GM12878 (cell line): ENCODE data around the gene BICRA. TPM values are rescaled to one million over a fixed set of nuclear protein-coding genes. Genes with fewer than 3 reads are reported as not detected.

Experiments
- BACH1 ChIP-seq: fragments of 450-650 bp; IDR thresholded peaks from 2 replicates; pipeline ENCODE4 v1.6.1; 2017; ENCODE audit warnings: mild to moderate bottlenecking, borderline replicate concordance
- CREB1 ChIP-seq: IDR thresholded peaks from 2 replicates; pipeline ENCODE4 v1.6.1; 2012; ENCODE audit warnings: low read depth, mild to moderate bottlenecking, inconsistent platforms
- CTCF ChIP-seq, 3 experiments: IDR thresholded peaks in 2 of 3; conservative IDR thresholded peaks in 1 of 3; 2 replicates each; pipeline ENCODE4 v1.5.1; 2011; ENCODE audit warnings: low read depth in 3 of 3, low read length in 3 of 3, mild to moderate bottlenecking in 3 of 3, control low read depth in 2 of 3, moderate library complexity in 2 of 3, inconsistent platforms in 1 of 3, mixed read lengths in 1 of 3; ENCODE audit not compliant: control insufficient read depth in 2 of 3, insufficient read depth in 1 of 3; ENCODE audit errors: extremely low read depth in 1 of 3
- DPF2 ChIP-seq: fragments of 450-650 bp; IDR thresholded peaks from 2 replicates; pipeline ENCODE4 v1.6.1; 2017; ENCODE audit warnings: mild to moderate bottlenecking
- EGR1 ChIP-seq, 2 experiments: IDR thresholded peaks; 1 replicate in 1 of 2; 2 replicates in 1 of 2; pipeline ENCODE4 v1.6.1; 2011 to 2012; ENCODE audit warnings: low read depth in 2 of 2, low read length in 2 of 2, borderline replicate concordance in 1 of 2, mild to moderate bottlenecking in 1 of 2, moderate library complexity in 1 of 2
- IKZF2 ChIP-seq, 2 experiments: fragments of 450-650 bp; IDR thresholded peaks; 2 replicates each; pipeline ENCODE4 v1.6.1; 2017; ENCODE audit warnings: mild to moderate bottlenecking in 2 of 2, moderate library complexity in 2 of 2
- JUND ChIP-seq: IDR thresholded peaks from 2 replicates; pipeline ENCODE4 v1.6.1; 2012; ENCODE audit warnings: low read depth, mild to moderate bottlenecking, low read length, improper control_type of control experiment, moderate library complexity
- MYB ChIP-seq: fragments of 150-350 bp; IDR thresholded peaks from 2 replicates; pipeline ENCODE4 v1.6.1; 2014; ENCODE audit warnings: mild to moderate bottlenecking, low read depth, low read length, borderline replicate concordance
- NBN ChIP-seq: fragments of 450-650 bp; IDR thresholded peaks from 2 replicates; pipeline ENCODE4 v1.6.1; 2016
- NR2C2 ChIP-seq: IDR thresholded peaks from 2 replicates; pipeline ENCODE4 v1.6.1; 2011; ENCODE audit warnings: borderline replicate concordance, low read depth; ENCODE audit not compliant: control insufficient read depth, insufficient read length
- NR2F1 ChIP-seq: fragments of 450-650 bp; conservative IDR thresholded peaks from 2 replicates; pipeline ENCODE4 v1.6.1; 2017; ENCODE audit warnings: mild to moderate bottlenecking
- POLR2A ChIP-seq: IDR thresholded peaks from 2 replicates; pipeline ENCODE4 v1.6.1; 2011; ENCODE audit warnings: low read depth, mild to moderate bottlenecking, low read length
- POLR2AphosphoS2 ChIP-seq: IDR thresholded peaks from 2 replicates; pipeline ENCODE4 v1.6.1; 2011; ENCODE audit warnings: low read depth, mild to moderate bottlenecking, low read length, improper control_type of control experiment, moderate library complexity
- RELA ChIP-seq: fragments of 450-650 bp; IDR thresholded peaks from 2 replicates; pipeline ENCODE4 v1.8.0; 2014; ENCODE audit warnings: borderline replicate concordance; ENCODE audit not compliant: partially characterized antibody
- SP1 ChIP-seq: IDR thresholded peaks from one replicate; pipeline ENCODE4 v1.6.1; 2011; ENCODE audit warnings: low read depth, low read length
- SUPT20H ChIP-seq: IDR thresholded peaks from 2 replicates; pipeline ENCODE4 v1.6.1; 2011; ENCODE audit warnings: low read depth, mild to moderate bottlenecking, low read length, moderate library complexity, borderline replicate concordance; ENCODE audit not compliant: control insufficient read depth
- TAF1 ChIP-seq: IDR thresholded peaks from 2 replicates; pipeline ENCODE4 v1.6.1; 2011; ENCODE audit warnings: mild to moderate bottlenecking, low read depth, low read length, borderline replicate concordance
- TCF7 ChIP-seq: IDR thresholded peaks from 2 replicates; pipeline ENCODE4 v1.6.1; 2014; ENCODE audit warnings: antibody characterized with exemption, borderline replicate concordance
- USF2 ChIP-seq: IDR thresholded peaks from 2 replicates; pipeline ENCODE4 v1.6.1; 2011; ENCODE audit warnings: low read depth, low read length, improper control_type of control experiment, borderline replicate concordance
- WRNIP1 ChIP-seq: IDR thresholded peaks from 2 replicates; pipeline ENCODE4 v1.6.1; 2011; ENCODE audit warnings: low read depth, low read length, improper control_type of control experiment, borderline replicate concordance
- ZNF622 ChIP-seq: fragments of 450-650 bp; IDR thresholded peaks from 2 replicates; pipeline ENCODE4 v1.6.1; 2017; ENCODE audit warnings: mild to moderate bottlenecking, inconsistent platforms
- polyA plus RNA-seq, 11 experiments: library from polyadenylated mRNA; depleted of rRNA in 4 of 11; unstranded in 6 of 11; stranded (reverse) in 5 of 11; fragments of >200 nt; fragmentation: Nextera tagmentation in 4 of 11; fragmentation: Illumina TruSeq in 1 of 11; extraction: Ambion mirVana in 4 of 11; extraction: Trizol in 1 of 11; gene quantifications; 1 replicate in 1 of 11; 2 replicates in 10 of 11; pipeline versions ENCODE4 v1.2.1 to v1.2.3, GENCODE V29; 2011 to 2016; ENCODE audit warnings: inconsistent platforms in 2 of 11, missing spikeins in 2 of 11, low read depth in 1 of 11
- total RNA-seq, 4 experiments: library from RNA; depleted of rRNA in 3 of 4; stranded (reverse); fragments of >200 nt in 3 of 4; fragmentation: Illumina TruSeq in 1 of 4; extraction: Trizol in 1 of 4; gene quantifications; 2 replicates each; pipeline versions ENCODE4 v1.2.1 to v1.2.3, GENCODE V29; 2013 to 2021
- TF ChIP-seq, protein P1 (sequence below): IDR thresholded peaks from 2 replicates; pipeline ENCODE4 v1.6.1; 2012; ENCODE audit warnings: low read length, inconsistent platforms
- TF ChIP-seq, protein P2 (sequence below): IDR thresholded peaks from 2 replicates; pipeline ENCODE4 v1.6.1; 2012; ENCODE audit warnings: low read depth, low read length, improper control_type of control experiment

Gene BICRA
- total and polyA plus RNA-seq, 10 of the 15 experiments (the other 5 are each of a cell fraction or from before 2014, with no cell fraction given): 0.11 to 15.3 (median 1.3) TPM

DNA sequence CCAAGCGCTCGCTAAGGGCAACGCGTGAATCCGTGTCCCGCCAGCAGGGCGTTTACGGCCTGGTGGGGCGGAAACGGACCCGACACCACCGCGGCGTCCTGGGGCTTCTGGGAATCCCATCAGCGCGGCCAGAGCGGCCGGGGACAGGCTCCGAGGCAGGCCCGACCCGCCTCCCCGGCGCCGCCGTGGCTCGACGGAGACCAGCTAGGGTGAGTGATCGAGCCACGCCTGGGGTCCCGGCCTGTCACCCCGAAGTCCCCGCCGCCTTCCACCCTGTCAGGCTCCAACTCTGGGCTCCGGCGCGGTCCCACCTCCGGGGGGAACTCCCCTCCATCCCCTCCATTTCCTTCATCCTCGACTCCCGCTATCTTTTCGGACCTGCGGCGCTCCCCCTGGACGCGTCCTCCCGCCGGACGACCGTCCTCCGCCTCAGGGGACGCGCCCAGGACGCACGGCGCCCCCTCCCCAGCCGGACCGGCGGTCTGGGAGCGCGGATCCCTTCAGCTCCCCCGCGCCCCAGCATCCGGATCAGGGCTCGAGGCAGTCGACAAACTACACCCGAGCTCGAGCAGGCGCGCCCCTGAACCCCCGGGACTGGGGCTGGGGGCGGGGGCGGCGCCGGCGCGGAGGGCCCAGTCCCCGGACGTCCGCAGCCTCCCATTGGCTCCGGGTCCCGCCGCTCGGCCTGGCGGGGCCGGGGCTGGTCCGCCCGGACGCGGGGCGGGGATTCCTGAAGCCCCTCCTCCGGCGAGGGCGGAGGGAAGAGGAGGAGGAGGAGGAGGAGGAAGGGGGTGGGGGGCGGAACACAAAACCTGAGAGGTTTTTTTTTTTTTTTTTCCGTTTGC, 638 bp upstream of the BICRA start (continued):
- TF ChIP-seq CTCF (IDR thresholded peaks at IDR 0.05 in 2 of 3, conservative IDR thresholded peaks at IDR 0.05 in 1 of 3; ENCODE audit: control insufficient read depth in 2 of 3, extremely low read depth in 1 of 3, insufficient read depth in 1 of 3, low read depth in 3 of 3, low read length in 3 of 3) (peak in 1 of 3 experiments; percentile 36; a peak in 2 of 6 replicates), EGR1 (IDR thresholded peaks at IDR 0.05; ENCODE audit: borderline replicate concordance in 1 of 2, low read depth in 2 of 2, low read length in 2 of 2) (peak in 1 of 2 experiments; percentile 80; a peak in 2 of 3 replicates), IKZF2 (IDR thresholded peaks at IDR 0.05) (no peak; a peak in 1 of 4 replicates), DPF2 (peak; percentile 86), NR2C2 (no peak), NR2F1 (0 out of 2 replicates have a peak, but pooled peaks have one; percentile 30), WRNIP1 (no peak), POLR2A (peak; percentile 88), BACH1 (peak; percentile 56; the same call in 1 of the 2 replicates), USF2 (no peak), RELA (no peak), NBN (0 out of 2 replicates have a peak, but pooled peaks have one; percentile 45), MYB (0 out of 2 replicates have a peak, but pooled peaks have one; percentile 10), ZNF622 (no peak), SUPT20H (no peak), SP1 (peak; percentile 93), TCF7 (no peak), POLR2AphosphoS2 (peak; percentile 76), CREB1 (no peak), TAF1 (peak; percentile 70; the same call in 1 of the 2 replicates), JUND (no peak)
- TF ChIP-seq, protein P1, sequence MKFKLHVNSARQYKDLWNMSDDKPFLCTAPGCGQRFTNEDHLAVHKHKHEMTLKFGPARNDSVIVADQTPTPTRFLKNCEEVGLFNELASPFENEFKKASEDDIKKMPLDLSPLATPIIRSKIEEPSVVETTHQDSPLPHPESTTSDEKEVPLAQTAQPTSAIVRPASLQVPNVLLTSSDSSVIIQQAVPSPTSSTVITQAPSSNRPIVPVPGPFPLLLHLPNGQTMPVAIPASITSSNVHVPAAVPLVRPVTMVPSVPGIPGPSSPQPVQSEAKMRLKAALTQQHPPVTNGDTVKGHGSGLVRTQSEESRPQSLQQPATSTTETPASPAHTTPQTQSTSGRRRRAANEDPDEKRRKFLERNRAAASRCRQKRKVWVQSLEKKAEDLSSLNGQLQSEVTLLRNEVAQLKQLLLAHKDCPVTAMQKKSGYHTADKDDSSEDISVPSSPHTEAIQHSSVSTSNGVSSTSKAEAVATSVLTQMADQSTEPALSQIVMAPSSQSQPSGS: no peak
- TF ChIP-seq, protein P2, sequence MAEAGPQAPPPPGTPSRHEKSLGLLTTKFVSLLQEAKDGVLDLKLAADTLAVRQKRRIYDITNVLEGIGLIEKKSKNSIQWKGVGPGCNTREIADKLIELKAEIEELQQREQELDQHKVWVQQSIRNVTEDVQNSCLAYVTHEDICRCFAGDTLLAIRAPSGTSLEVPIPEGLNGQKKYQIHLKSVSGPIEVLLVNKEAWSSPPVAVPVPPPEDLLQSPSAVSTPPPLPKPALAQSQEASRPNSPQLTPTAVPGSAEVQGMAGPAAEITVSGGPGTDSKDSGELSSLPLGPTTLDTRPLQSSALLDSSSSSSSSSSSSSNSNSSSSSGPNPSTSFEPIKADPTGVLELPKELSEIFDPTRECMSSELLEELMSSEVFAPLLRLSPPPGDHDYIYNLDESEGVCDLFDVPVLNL: no peak
